Muscle of leg (tissue), 11 donors: Measurements from ENCODE around the gene SCPEP1. TPM values are rescaled to one million over a fixed set of nuclear protein-coding genes. Genes with fewer than 3 reads are reported as not detected.
"Not testable (repeated sequence)": the region's sequence is repeated elsewhere in the genome, so short reads cannot be mapped to it uniquely, and the experiment has no call there.

Experiments
- DNase-seq: peaks from one replicate; pipeline ENCODE4 v3.0.0; 2013
- H3K27ac ChIP-seq: one replicate; pipeline ENCODE4 v1.5.1; 2013; ENCODE audit warnings: mild to moderate bottlenecking, low read length, control low read depth
- H3K27me3 ChIP-seq: one replicate; pipeline ENCODE4 v1.6.1; 2013; ENCODE audit warnings: low read length; ENCODE audit not compliant: control insufficient read depth, insufficient read depth
- H3K36me3 ChIP-seq: one replicate; pipeline ENCODE4 v1.6.1; 2013; ENCODE audit warnings: low read length; ENCODE audit not compliant: control insufficient read depth, insufficient read depth
- H3K4me1 ChIP-seq: one replicate; pipeline ENCODE4 v1.6.1; 2013; ENCODE audit warnings: low read length; ENCODE audit not compliant: control insufficient read depth, insufficient read depth
- H3K4me3 ChIP-seq: one replicate; pipeline ENCODE4 v1.5.1; 2013; ENCODE audit warnings: low read length, control low read depth
- H3K9me3 ChIP-seq: replicated peaks from 2 replicates; pipeline ENCODE4 v1.6.1; 2013; ENCODE audit warnings: low read depth, low read length; ENCODE audit not compliant: control insufficient read depth
- WGBS: methylation state at CpG from one replicate; pipeline ENCODE4 v1.1.5; 2013; ENCODE audit warnings: missing lambda C conversion rate; ENCODE audit not compliant: insufficient coverage; 5-methylcytosine and 5-hydroxymethylcytosine counted together
- polyA plus RNA-seq, 8 donors: library from polyadenylated mRNA; unstranded; fragments of 120-200 nt; gene quantifications; one replicate each; pipeline versions ENCODE4 v1.2.1 to v1.2.3, GENCODE V29; 2013; ENCODE audit warnings: inconsistent platforms in 1 of 8, low replicate concordance in 1 of 8; ENCODE audit not compliant: insufficient read length in 8 of 8, insufficient read depth in 1 of 8
- total RNA-seq: library from RNA; stranded (reverse); fragments of 120-200 nt; gene quantifications from one replicate; pipeline ENCODE4 v1.2.4, GENCODE V29; 2013

Gene SCPEP1
- total and polyA plus RNA-seq, 9 donors: 11.6 to 24.6 (median 17.8) TPM

- Histone ChIP-seq H3K36me3 (peaks cover 41% of the 10 kb centered on the region), H3K9me3 (peaks cover 2% of the 10 kb centered on the region), H3K4me3 (no peak overlapping the region), H3K27me3 (no peaks in the 10 kb centered on the region), H3K4me1 (no peaks in the 10 kb centered on the region), H3K27ac (no peak overlapping the region)
- no peak for DNase-seq
- WGBS: 62% methylated on average over 5 of the region's 6 CpGs
These were observed 41.1 kb upstream of the SCPEP1 start for GRCh38 chr17:56936697-56937322.

- Histone ChIP-seq H3K4me3 (no peak overlapping the region), H3K36me3 (peaks cover 43% of the 10 kb centered on the region), H3K27me3 (no peaks in the 10 kb centered on the region), H3K9me3 (no peaks in the 10 kb centered on the region), H3K27ac (no peak overlapping the region), H3K4me1 (no peaks in the 10 kb centered on the region)
- 60% methylated on average over 2 of the region's 2 CpGs for WGBS
- no peak for DNase-seq
These were observed 40.2 kb upstream of the SCPEP1 start for GRCh38 chr17:56937687-56938086.

- not testable (repeated sequence) for H3K4me1 ChIP-seq, H3K27ac ChIP-seq, H3K27me3 ChIP-seq, H3K4me3 ChIP-seq, DNase-seq, H3K9me3 ChIP-seq
- WGBS: no CpG with 5 or more reads among the region's 5 CpGs
- H3K36me3 ChIP-seq: peaks cover 44% of the 10 kb centered on the region
These were observed 39.7 kb upstream of the SCPEP1 start for GRCh38 chr17:56938206-56938605.

- Histone ChIP-seq H3K27me3 (no peaks in the 10 kb centered on the region), H3K36me3 (peaks cover 48% of the 10 kb centered on the region), H3K4me3 (no peak overlapping the region), H3K9me3 (no peaks in the 10 kb centered on the region), H3K4me1 (no peaks in the 10 kb centered on the region), H3K27ac (no peak overlapping the region)
- 73% methylated on average over 3 of the region's 11 CpGs for WGBS
- DNase-seq: peak; percentile 65
These were observed 38.0 kb upstream of the SCPEP1 start for GRCh38 chr17:56939869-56940484.

GRCh38 chr17:56943505-56944125 is 34.3 kb upstream of the SCPEP1 start:
- Histone ChIP-seq H3K4me1 (no peaks in the 10 kb centered on the region), H3K36me3 (peaks cover 41% of the 10 kb centered on the region), H3K27me3 (no peaks in the 10 kb centered on the region), H3K27ac (no peak overlapping the region), H3K9me3 (no peaks in the 10 kb centered on the region), H3K4me3 (no peak overlapping the region)
- WGBS: 93% methylated on average over 5 of the region's 10 CpGs
- DNase-seq: no peak

GRCh38 chr17:56945938-56946505 is 31.9 kb upstream of the SCPEP1 start:
- Histone ChIP-seq H3K27me3 (no peaks in the 10 kb centered on the region), H3K9me3 (no peaks in the 10 kb centered on the region), H3K36me3 (peaks cover 38% of the 10 kb centered on the region), H3K4me3 (no peak overlapping the region), H3K27ac (no peak overlapping the region), H3K4me1 (no peaks in the 10 kb centered on the region)
- DNase-seq: no peak
- no CpG with 5 or more reads among the region's 3 CpGs for WGBS

- no peaks in the 10 kb centered on the region for H3K27me3 ChIP-seq
- peaks cover 30% of the 10 kb centered on the region for H3K36me3 ChIP-seq
- H3K4me1 ChIP-seq: no peaks in the 10 kb centered on the region
- H3K9me3 ChIP-seq: no peaks in the 10 kb centered on the region
- no peak overlapping the region for H3K4me3 ChIP-seq
- DNase-seq: no peak
- WGBS: no CpG with 5 or more reads among the region's 1 CpG
- H3K27ac ChIP-seq: no peak overlapping the region
These were observed 30.2 kb upstream of the SCPEP1 start for GRCh38 chr17:56947741-56948140.

GRCh38 chr17:56948491-56948890 is 29.4 kb upstream of the SCPEP1 start:
- H3K9me3 ChIP-seq: no peaks in the 10 kb centered on the region
- no peak overlapping the region for H3K4me3 ChIP-seq
- WGBS: no CpG with 5 or more reads among the region's 1 CpG
- peaks cover 26% of the 10 kb centered on the region for H3K36me3 ChIP-seq
- H3K27ac ChIP-seq: no peak overlapping the region
- no peaks in the 10 kb centered on the region for H3K4me1 ChIP-seq
- no peaks in the 10 kb centered on the region for H3K27me3 ChIP-seq
- DNase-seq: no peak

GRCh38 chr17:56949595-56949994 is 28.3 kb upstream of the SCPEP1 start:
- 80% methylated on average over 2 of the region's 3 CpGs for WGBS
- Histone ChIP-seq H3K4me3 (no peak overlapping the region), H3K9me3 (no peaks in the 10 kb centered on the region), H3K36me3 (peaks cover 20% of the 10 kb centered on the region), H3K27me3 (no peaks in the 10 kb centered on the region), H3K27ac (no peak overlapping the region), H3K4me1 (no peaks in the 10 kb centered on the region)
- DNase-seq: no peak

- WGBS: 87% methylated on average over 3 of the region's 5 CpGs
- Histone ChIP-seq H3K4me1 (peaks cover 11% of the 10 kb centered on the region), H3K27me3 (no peaks in the 10 kb centered on the region), H3K9me3 (no peaks in the 10 kb centered on the region), H3K36me3 (peaks cover 3% of the 10 kb centered on the region), H3K27ac (no peak overlapping the region), H3K4me3 (no peak overlapping the region)
- no peak for DNase-seq
These were observed 20.9 kb upstream of the SCPEP1 start for GRCh38 chr17:56956992-56957391.
